ENCODE measurements around the gene MOK.

MOK gene

DNA sequence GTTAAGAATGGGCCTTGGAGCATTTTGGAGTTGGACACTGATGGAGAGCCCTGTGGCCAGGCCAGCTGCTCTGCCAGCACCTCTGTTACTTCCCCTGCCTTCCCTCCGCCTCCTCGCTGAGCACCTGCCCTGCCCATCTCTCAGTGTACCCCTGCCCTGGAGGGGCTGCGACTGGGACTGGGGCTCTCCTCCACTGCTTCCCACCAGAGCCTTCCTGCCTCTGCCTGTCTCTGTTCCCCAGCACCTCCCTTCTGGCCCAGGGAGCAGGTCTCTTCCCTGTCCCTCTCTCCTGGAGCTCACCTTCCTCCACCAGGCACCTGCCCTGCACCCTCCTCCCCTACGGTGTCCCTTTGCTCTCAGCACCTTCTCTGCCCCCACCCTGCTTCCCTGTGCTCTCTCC, 103.2 kb downstream of the MOK start:
- no peak for DNase-seq

DNA sequence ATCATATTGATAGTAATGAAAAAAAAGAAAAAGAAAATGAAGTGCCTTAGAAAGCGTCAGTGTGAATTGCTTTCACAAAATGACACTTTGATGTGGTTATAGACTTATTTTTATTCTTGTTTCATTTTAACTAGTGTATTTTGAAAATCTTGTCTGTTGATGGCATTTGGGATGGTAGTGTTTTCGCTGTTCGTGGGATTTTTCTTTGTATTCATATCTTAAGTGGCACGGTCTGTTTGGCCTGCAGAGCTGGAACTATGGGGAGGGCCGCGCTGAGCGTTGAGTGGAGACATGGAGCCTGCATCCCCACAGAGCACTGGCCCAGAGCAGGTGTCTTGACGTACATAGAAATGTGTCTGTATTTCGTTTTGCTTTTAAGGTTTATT, 103.6 kb downstream of the MOK start:
- no peak for DNase-seq

DNA sequence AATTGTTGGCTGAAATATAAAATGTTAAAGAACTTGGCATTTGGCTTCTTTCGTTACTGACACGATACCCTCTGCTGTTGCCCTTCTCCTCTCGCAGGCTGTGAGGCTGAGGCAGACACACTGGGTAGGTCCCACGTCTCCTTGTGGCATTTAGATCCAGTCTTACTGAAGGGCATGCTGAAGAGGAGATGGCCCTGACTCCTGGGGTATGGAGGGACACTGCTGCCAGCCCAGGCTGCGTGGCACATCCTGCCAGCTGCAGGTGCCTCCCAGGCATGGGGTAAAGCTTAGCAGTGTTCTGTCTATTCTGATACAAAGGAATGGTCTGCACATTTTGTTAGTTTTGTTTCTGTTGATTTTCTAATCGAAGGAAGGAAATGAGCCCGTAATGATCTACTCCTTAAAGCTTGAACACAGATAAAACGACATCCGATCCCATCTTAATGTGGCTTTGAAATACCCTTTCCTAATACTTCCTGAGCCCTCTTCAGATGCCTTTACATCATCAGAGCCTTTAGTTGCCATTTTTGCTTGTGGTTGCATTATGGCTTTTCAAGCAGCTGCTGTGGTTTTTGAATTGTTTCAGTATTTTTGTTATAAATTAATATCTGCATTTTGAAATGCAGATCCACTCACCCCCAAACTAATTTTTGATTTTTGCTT, 104.1 kb downstream of the MOK start:
- DNase-seq, result no peak

DNA sequence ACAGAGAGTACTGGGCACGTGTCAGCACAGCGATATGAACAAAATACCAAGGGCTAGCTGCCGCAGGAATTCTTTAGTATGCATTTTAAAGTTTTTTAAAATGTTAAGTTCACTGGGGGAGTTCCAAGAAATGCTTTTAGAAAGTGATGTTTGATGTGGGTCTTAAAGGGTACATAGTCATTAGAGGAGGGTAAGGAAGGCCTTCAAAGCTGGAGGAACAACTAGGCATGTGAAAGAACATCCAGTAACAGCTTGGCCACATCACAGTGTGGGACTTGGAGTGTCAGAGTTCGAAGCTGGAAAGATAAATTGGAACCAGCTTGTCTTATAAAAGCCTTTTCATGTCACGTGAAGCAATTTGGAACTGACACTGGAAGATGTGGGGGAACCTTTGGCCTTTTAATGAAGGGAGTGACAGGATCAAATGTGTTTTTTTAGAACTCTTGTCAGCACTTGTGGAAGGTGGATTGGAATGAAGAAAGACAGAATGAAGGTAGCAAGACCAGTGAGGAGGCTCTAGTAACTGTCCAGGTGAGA, 107.6 kb downstream of the MOK start:
- DNase-seq, result no peak

DNA sequence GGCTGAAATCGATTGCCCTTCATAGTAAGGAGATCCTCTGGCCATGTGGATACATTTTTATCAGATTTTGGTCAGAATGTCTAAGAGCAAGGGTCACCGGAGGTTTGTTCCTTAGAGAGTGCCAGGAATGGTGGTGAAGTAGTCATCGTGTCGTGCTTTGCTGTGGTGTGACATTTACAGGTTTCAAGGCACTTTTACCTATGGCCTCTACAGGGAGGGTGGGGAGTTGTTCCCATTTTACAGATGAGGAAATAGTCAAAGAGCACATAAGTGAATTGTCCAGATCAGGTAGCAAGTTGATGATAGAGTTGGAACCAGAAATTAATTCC, 108.1 kb downstream of the MOK start:
- DNase-seq, result no peak

DNA sequence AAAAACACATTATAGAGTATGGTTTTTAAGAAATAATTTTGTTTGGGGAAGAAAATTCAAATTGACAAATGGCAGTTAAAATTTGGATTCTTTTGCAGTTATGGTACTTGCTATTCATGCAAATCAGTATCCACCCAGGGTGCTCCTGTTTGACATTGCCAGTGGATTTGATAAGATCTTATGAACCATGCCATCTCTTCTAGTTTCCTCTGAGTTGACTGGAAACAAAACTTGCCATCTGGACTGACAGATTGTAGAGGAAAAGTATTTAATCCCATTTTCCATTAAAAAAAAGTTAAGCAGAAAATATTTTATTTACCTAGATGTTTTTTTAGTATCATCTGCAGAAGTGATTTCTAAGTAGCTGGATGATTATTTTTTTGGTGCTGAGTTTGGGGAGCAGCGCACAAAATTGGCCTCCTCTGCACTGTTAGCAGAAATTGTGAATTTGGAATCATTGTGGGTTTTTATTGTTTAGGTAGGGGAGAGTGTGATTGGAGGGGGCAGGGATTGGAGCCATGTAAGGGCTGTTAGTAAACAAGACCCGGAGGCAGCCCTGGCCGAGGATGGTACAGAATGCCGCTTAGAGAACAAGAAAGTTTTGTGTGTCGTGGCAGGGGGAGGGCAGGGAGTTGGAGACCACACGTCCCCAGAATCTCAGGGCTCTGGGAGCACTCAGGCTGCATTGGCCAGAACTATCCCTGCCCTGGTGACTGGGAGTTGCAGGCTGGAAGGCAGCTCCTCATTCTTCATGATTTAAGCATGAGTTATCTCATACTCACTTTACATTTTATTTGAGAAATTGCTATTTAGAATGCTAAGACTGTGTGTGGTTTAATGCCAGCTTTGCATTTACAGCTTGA, 108.7 kb downstream of the MOK start:
- no peak for DNase-seq

DNA sequence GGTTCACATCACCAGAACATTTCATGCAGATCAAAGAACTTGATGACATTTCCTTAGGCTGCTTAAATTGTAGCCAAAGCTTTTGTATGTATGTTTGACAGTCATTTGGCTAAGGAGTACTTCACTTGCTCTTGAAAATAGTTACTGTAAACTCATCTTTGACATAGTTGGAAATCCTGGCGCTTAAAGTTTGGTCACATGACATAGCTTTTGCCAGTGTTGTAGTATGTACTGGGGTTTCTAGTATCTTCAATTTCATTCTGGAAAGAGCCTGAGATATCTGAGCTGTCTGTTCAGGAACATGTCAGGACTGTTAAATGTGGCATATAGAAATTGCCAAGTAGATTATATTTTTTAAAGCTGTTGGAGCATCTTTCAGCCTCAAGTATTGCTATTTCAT, 109.5 kb downstream of the MOK start:
- DNase-seq, result no peak

DNA sequence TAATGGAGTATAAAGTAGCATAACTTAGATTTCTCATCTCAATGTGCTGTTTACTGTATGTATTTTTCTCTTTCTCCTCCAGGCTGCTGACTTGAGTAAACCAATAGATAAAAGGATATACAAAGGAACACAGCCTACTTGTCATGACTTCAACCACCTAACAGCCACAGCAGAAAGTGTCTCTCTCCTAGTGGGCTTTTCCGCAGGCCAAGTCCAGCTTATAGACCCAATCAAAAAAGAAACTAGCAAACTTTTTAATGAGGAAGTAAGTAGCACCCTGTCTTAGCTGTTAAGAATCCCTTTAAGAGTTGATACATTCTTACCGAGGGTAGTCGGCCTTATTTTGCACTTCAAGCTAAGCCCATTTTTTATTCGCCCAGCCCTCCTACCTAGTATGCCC, 110.1 kb downstream of the MOK start:
- DNase-seq, result no peak

DNA sequence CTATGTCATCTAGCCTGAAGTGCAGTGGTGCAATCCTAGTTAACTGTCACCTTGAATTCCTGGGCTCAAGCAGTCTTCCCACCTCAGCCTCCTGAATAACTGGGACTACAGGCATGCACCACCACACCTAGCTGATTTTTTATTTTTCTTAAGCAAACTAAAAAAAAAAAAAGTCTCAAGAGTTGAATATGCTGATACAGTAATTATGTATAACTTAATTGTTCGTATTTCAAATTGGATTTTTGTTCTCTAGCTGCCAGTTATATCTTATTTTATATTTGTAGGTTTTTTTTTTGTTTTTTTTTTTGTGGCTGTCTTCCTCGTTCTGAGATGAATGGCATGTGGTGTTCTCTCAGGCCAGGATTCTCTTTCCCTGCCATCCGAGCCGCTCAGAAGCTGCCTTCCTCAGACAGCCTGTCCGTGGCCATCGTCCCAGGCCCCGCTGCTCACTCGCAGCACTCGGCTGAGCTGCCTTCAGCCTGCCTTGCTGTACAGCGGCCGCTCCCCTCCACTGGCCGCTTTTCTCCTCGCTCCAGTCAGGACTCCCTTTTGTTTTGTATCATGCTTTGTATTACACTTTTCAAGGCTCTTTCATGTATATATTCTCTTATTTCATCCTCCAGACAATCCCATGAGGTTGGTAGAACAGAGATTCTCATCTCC, 112.0 kb downstream of the MOK start:
- DNase-seq, result no peak

DNA sequence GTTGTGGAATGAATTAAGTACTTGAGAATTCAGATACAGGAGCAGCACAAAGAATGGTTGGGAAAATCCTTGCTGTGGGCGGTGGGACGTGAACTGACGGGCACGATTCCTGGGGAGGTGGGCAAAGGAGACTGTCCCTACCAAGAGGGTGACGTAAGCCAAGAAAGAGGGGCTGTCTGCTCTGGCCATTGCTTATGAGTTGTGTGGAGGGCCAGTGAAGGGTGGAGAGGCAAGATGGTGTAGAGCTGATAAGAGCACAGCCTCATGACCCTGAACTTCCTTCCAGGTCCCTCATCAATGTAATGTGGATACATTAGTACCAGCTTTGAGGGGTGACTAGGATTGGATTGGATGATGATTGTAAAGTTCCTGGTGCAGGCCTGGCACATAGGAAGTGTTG, 115.1 kb downstream of the MOK start:
- no peak for DNase-seq

DNA sequence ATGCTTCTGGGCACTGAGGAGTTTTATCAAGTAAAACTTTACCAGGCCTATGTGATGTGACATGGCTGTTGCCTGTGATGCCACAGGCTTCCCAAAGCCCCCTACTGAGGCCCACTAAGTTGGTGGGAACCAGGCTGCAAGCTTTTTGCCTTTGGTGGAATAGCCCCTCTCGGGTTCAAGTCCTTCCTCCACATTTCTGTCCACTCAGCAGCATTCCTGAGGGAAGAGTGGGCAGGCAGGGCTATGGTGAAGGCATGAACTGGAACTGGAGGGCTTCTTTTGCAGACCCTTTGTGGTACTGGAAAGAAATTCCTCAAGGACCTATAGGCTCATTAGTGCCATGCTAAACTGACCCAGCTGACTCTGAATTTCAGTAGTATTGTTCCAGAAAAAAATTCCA, 116.8 kb downstream of the MOK start:
- DNase-seq, result no peak

DNA sequence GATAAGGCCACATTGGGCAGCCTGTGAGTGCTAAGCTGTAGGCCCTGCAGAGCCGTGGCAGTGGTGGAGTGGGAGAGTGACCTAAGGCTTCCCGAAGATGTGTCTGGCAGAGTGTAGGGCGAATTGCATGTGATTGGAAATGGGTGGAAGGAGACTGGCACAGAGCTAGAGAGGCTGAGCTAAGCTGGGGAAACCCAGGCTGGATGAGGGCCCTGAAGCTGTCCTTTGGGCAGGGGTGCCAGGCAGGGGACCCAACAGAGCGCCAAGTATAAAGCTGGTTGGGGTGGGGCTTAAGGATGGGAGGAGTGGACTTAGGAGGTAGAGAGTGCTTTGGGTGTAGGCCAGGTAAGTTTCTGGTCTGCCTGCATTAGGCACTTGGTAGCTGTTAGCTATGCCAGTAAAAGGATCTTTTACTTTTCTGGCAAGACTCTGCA, 117.4 kb downstream of the MOK start:
- DNase-seq, result no peak

DNA sequence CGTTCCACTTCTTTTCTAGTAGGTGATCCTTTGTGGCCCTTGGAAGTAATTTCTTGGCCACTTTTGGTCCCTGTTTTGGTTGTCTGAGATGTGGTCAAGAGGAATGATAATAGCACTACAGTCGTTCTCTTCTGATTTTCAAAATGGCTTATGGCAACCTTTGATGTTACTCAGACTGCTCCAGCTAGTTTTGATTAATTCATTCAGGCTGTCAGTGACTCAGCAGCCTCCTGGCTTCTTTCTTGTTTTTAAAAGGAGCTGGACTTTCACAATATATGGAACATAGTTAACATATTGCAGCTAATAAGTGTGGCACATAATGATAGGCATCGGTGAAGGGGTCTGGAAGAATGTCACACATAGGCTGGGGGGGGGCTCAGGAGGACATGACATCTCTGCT, 117.9 kb downstream of the MOK start:
- no peak for DNase-seq

DNA sequence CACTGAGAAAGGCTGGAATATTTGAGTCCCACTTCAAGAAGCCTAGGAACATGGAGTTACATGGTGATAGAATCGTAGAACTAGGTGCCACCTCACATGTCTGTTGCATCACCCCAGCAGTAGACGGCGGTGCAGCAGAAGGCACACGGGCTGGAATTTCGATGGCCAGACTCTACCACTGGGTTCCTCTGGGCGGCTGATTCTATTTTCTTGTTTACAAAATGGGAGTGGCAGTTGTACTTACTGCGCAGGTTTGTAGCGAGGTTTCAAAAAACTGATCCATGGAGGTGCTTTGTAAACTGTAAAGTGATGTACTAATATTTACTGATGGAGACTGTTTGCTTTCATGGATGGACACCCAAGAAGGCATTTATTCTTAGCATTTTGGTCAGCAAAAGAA, 119.6 kb downstream of the MOK start:
- DNase-seq, result no peak

DNA sequence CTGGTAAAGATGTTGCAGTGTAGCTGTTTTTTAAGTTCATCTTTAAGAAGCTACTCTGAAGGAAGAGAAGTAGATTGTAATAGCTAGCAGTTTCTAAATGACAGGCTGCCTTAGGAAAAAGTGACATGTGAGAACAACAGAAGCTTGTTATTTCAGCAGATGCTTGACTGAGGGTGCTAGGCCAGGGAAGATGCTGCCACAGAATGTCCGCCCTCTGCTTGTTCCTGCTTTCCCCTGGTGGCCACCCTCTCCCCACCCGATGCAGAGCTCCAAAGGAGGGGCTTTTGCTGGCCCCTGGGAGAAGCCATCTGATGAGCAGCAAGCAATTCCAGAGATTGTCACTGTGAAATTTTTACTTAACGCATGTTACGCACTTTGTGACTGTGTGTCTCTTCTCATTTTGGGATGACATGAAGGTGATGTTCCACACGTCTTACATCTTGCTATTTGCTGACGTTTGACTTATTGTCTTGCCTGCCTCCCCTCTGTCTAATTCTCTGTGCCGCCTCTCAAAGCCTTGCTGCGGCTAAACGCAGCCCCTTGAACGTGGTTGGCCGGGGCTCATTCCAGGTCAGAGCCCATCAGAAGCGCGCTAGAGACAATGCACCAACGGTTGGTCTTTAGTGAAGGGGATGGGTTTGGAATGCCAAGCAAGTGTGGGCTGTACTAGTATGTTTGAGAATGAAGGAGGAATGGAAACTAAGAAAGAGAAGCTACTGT, 120.5 kb downstream of the MOK start:
- DNase-seq, result no peak

DNA sequence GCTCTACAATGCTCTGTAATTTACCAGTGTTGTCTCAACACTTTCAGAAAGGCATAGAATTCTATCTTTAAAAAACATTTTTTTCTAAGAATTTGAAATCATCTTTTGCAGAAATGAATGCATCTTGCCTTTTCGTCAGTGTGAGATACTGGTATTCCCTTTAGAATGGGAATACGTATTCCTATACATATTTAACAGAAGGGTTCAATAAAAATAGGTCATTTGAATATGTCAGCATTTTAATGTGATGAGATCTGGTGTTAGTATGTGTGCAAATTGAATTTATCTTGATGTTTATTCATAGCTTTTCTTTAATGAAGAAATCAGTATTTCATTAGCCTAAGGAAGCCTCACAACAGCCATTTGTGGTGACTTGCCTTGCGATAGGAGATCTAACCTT, 121.1 kb downstream of the MOK start:
- no peak for DNase-seq

DNA sequence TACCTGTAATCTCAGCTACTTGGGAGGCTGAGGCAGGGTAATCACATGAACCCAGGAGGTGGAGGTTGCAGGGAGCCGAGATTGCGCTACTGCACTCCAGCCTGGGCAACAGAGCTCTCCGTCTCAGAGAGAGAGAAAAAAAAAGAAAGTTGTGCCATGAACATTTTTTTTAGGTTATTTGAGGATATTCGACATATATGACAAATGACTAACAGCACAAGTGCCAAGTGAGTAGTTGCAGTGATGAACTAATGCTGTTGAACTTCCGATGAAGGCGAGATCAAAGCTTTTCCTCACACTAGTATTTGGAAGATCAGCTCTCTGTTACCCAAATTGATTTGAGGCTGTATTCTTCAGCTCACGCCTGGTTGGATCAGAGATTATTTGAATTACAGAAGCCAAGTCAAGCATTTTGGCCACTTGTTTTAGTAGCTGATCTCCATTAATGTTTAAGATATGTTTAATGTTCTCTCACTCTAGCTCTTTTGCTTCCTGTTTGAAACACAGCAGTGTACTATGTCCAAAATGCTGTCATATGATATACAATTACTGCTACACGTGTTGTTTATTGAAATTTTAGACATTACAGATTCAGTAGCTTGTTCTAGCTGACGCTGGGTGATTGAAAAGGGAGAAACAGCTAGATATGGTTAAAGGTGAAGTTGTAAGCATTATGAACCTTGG, 121.9 kb downstream of the MOK start:
- no peak for DNase-seq

DNA sequence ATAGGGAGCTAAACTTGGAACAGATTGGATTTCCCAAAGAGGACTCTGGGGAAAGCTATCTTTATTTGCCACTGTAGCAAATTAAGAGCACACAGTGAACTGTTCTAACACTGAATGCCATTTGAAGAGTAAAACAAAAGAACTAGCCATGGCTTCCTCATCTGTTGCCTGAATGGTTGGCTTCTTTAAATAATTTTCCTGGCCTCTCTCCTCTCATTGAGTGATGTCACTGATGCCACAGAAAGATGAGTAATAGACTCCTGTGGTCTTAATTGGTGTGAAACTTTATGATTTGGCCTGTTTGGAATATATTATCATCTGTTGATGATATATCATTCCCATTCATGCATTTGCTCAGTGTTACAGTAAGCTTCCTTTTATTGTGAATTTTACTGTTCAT, 122.8 kb downstream of the MOK start:
- DNase-seq, result peak; percentile 25 to 33

DNA sequence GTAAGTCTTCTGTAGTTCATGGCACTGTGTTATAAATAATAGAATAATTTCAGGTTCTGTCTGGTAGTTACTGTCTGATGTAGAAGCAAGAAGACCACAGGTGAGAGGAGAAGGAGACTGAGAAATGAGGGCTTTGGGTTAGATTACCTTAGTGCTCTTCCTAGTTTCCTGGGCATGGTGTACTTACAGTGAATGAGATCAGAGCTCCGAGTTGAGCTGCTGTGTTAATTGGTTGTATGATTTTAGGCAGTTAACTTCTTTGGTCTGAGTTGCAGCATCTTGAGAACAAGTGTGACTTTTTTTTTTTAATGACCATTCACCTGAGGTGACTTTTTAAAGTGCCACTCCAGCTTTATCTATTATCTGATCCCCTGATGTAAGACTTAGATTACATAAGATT, 123.8 kb downstream of the MOK start:
- no peak for DNase-seq

DNA sequence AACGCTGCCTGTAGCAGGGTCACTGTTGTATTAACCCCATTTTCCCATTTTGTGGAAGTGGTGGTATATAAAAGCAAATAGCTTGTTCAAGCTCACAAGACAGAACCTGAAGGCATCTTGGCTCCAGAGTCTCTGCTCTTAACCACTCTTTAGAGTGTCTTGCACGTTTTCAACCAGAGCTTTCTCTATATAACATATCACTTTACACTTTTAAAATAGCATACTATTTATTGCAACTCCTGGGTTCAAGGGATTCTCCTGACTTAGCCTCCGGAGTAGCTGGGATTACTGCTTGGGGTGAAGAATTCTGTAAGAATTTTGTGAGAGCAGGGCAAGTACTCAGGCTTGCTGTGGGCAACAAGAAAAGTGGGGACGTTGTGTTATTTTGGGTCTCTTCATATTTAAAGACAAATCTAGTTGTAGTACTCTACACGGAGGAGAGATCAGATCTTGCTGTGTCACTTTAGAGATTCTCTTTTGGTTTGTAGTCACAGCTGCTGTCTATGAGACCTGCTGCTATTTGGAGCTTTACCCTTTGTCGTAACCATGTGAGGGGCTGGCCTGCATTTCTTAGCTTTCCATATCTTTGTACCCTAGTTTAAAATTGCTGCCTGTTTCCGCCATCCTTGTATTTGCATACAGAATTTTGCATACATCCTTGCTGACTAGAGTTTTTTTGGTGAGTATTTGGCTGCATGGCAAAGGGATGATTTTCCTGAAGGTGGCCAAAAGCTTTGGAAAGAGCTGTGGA, 124.5 kb downstream of the MOK start:
- DNase-seq, result no peak

All from inflammatory macrophage (primary cell).